Measurements from ENCODE around the gene GGCX. TPM values are rescaled to one million over a fixed set of nuclear protein-coding genes. Genes with fewer than 3 reads are reported as not detected.

GGCX gene
- total and polyA plus RNA-seq, 9 of the 15 experiments (the other 6 are each of a cell fraction or from before 2014, with no cell fraction given): 14.4 to 47.1 (median 28.1) TPM

DNA sequence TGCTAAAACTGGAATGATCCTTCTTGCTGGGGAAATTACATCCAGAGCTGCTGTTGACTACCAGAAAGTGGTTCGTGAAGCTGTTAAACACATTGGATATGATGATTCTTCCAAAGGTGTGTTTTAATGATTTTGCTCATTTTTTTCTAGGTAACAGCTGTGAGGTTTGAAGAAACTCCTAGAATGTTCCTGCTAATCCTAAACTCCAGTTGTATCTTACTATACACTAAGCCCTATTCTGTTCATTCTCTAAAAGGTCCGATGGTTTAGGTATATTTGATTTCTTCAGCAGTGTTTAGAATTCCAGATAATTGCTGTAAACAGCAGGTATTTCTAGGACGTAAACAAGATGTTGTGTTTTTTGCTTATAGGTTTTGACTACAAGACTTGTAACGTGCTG, 20.0 kb downstream of the GGCX start (continued):
- TF ChIP-seq, protein P1, sequence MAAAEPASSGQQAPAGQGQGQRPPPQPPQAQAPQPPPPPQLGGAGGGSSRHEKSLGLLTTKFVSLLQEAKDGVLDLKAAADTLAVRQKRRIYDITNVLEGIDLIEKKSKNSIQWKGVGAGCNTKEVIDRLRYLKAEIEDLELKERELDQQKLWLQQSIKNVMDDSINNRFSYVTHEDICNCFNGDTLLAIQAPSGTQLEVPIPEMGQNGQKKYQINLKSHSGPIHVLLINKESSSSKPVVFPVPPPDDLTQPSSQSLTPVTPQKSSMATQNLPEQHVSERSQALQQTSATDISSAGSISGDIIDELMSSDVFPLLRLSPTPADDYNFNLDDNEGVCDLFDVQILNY (CRISPR knock-in tag; IDR thresholded peaks at IDR 0.05): no peak
- TF ChIP-seq HDAC8 (tag; IDR thresholded peaks at IDR 0.05) (no peak), CHD4 (IDR thresholded peaks at IDR 0.05; ENCODE audit: insufficient read depth, insufficient replicate concordance, low read depth, low read length, poor library complexity, severe bottlenecking) (no peak), RBFOX2 (IDR thresholded peaks at IDR 0.05; ENCODE audit: low read depth, low read length) (peak; percentile 54), TCF3 (CRISPR knock-in tag; IDR thresholded peaks at IDR 0.05) (no peak), CBFB (CRISPR knock-in tag; IDR thresholded peaks at IDR 0.05) (no peak), ZNF212 (CRISPR knock-in tag; IDR thresholded peaks at IDR 0.05) (no peak), CHD1 (IDR thresholded peaks at IDR 0.05; ENCODE audit: low read length) (peak; percentile 31)

DNA sequence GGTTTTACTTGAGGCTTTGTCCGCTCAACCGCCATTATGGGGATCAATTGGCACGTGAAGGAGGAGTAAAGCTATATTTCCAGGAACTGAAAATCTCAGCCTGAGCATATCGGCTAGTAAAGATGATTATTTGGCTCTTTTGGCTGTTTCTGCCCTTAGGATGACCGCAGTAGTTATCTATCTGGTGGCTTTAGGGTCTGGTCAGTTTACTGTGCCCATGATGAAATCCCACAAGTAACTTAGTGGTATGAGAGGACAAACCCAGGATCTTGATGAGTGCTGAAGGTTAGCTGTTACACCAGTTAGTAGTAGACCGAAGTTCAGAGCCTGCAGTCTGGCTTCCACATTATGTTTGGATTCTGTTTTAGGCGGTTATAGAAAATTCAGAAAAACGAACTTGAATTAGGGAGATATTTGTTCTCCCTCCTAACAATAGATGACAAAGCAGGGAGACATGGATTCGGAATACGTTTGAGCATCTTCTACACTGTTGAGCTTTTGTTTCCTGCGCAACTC, 21.1 kb downstream of the GGCX start:
- POLR2A ChIA-PET: interaction anchor here (0.6 to 24.3 kb wide), 25 partner anchors 9 to 194 kb away, joined by 3 to 1576 read pairs (median 6); partner anchors contain the start of genes CAPG, ELMOD3, GGCX and RETSAT
- Histone ChIP-seq H3K27ac (ENCODE audit: extremely low read depth, low read depth, low read length) (peak overlapping the region; percentile 100), H3K4me2 (ENCODE audit: insufficient read depth, low read length) (peak overlapping the region; percentile 98), H3K4me1 (replicated peaks in 1 of 2; ENCODE audit: control insufficient read depth in 2 of 2, insufficient read depth in 2 of 2, low read length in 2 of 2) (peaks cover 9 to 24% of the 10 kb centered on the region in 2 experiments), H4K20me1 (replicated peaks; ENCODE audit: control insufficient read depth, insufficient read depth, low read length) (peaks cover 36% of the 10 kb centered on the region), H3K9ac (ENCODE audit: insufficient read depth in 1 of 2, low read depth in 2 of 2, low read length in 2 of 2) (peak overlapping the region; percentile 100), H3K4me3 (peak overlapping the region; percentile 68), H3K9me3 (replicated peaks; ENCODE audit: control insufficient read depth, insufficient read depth, low read depth, low read length) (no peaks in the 10 kb centered on the region), H3K79me2 (ENCODE audit: control insufficient read depth, insufficient read depth, low read length) (peaks cover 69% of the 10 kb centered on the region), H3K27me3 (ENCODE audit: control insufficient read depth in 2 of 2, insufficient read depth in 2 of 2, low read length in 2 of 2) (no peaks in the 10 kb centered on the region), H2AFZ (ENCODE audit: low read depth, low read length) (no peak overlapping the region), H3K9me1 (ENCODE audit: control insufficient read depth, insufficient read depth, low read length) (peaks cover 3% of the 10 kb centered on the region), H3K36me3 (ENCODE audit: control insufficient read depth, insufficient read depth, low read length) (peaks cover 58% of the 10 kb centered on the region)
- intact Hi-C loops (cut with micrococcal nuclease) (no loop called here), in situ Hi-C loops (cut with MboI) (no loop called here)
- under 1% methylated on average over 11 of the region's 11 CpGs for WGBS (ENCODE audit: insufficient coverage, low coverage, missing lambda C conversion rate)
- ATAC-seq (0 out of 3 replicates have a peak, but pooled peaks have one; percentile 3), DNase-seq (ENCODE audit: extremely low read depth in 1 of 4, low spot score in 3 of 4) (peak in 1 of 4 experiments; percentile 45), FAIRE-seq (no peak)
- CTCF ChIA-PET (ENCODE audit: low intra/inter-chr PET ratio): interaction anchor here (0.6 to 1.4 kb wide), 2 partner anchors 120 to 241 kb away, joined by 3 to 7 read pairs; no protein-coding TSS in a partner anchor
- BruUV-seq (replicated peaks): TSS peak; percentile 31
- TF ChIP-seq NR4A1 (CRISPR knock-in tag; IDR thresholded peaks at IDR 0.05): no peak
- no peak for TF ChIP-seq NR4A1 (tag; IDR thresholded peaks at IDR 0.05)
- peak; percentile 33 to 62 for TF ChIP-seq KDM1A (IDR thresholded peaks at IDR 0.05)
- 0 out of 2 replicates have a peak, but pooled peaks have one; percentile 5 for TF ChIP-seq ZNF263 (CRISPR knock-in tag; IDR thresholded peaks at IDR 0.05; ENCODE audit: borderline replicate concordance)
- TF ChIP-seq NCOR1 (IDR thresholded peaks at IDR 0.05): peak; percentile 6; the same call in 1 of the 2 replicates
- peak; percentile 11 for TF ChIP-seq SIRT6 (IDR thresholded peaks at IDR 0.05; ENCODE audit: low read depth, low read length)
- peak; percentile 82; the same call in 1 of the 2 replicates for TF ChIP-seq HNRNPL (IDR thresholded peaks at IDR 0.05; ENCODE audit: low read depth, low read length)
- peak; percentile 61; the same call in 1 of the 2 replicates for TF ChIP-seq RFX5 (IDR thresholded peaks at IDR 0.05; ENCODE audit: low read depth, low read length)
- TF ChIP-seq POLR2AphosphoS5 (IDR thresholded peaks at IDR 0.05; ENCODE audit: control insufficient read depth, insufficient read depth, low read depth, low read length): peak; percentile 43; the same call in 1 of the 2 replicates
- TF ChIP-seq, protein P2, sequence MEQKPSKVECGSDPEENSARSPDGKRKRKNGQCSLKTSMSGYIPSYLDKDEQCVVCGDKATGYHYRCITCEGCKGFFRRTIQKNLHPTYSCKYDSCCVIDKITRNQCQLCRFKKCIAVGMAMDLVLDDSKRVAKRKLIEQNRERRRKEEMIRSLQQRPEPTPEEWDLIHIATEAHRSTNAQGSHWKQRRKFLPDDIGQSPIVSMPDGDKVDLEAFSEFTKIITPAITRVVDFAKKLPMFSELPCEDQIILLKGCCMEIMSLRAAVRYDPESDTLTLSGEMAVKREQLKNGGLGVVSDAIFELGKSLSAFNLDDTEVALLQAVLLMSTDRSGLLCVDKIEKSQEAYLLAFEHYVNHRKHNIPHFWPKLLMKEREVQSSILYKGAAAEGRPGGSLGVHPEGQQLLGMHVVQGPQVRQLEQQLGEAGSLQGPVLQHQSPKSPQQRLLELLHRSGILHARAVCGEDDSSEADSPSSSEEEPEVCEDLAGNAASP (IDR thresholded peaks at IDR 0.05): no peak
- peak; percentile 54; the same call in 1 of the 2 replicates for TF ChIP-seq NFRKB (IDR thresholded peaks at IDR 0.05; ENCODE audit: low read depth)

Measured in K562 (cell line).